Measurements from ENCODE around the gene FXYD1.

FXYD1 gene

GRCh38 chr19:35178701-35179100 is 40.1 kb downstream of the FXYD1 start:
- TF ChIP-seq CTCF (IDR thresholded peaks at IDR 0.05; ENCODE audit: low read depth, low read length), result no peak
- H3K4me3 ChIP-seq (ENCODE audit: low read depth, low read length), result no peak overlapping the region
- in situ Hi-C loops (cut with HindIII; ENCODE audit: low sequenced_read_pairs), result no loop called here
- DNase-seq (ENCODE audit: low read depth, low spot score), result no peak

- TF ChIP-seq CTCF (IDR thresholded peaks at IDR 0.05; ENCODE audit: low read depth, low read length), result no peak
- no peak overlapping the region for H3K4me3 ChIP-seq (ENCODE audit: low read depth, low read length)
- no peak for DNase-seq (ENCODE audit: low read depth, low spot score)
- in situ Hi-C loops (cut with HindIII; ENCODE audit: low sequenced_read_pairs), result no loop called here
These were observed 41.2 kb downstream of the FXYD1 start for GRCh38 chr19:35179830-35180229.

GRCh38 chr19:35181387-35181786 is 42.8 kb downstream of the FXYD1 start:
- DNase-seq (ENCODE audit: low read depth, low spot score), result no peak
- no peak for TF ChIP-seq CTCF (IDR thresholded peaks at IDR 0.05; ENCODE audit: low read depth, low read length)
- in situ Hi-C loops (cut with HindIII; ENCODE audit: low sequenced_read_pairs), result no loop called here
- H3K4me3 ChIP-seq (ENCODE audit: low read depth, low read length), result no peak overlapping the region

GRCh38 chr19:35184267-35184666 is 45.6 kb downstream of the FXYD1 start:
- in situ Hi-C loops (cut with HindIII; ENCODE audit: low sequenced_read_pairs), result no loop called here
- no peak for DNase-seq (ENCODE audit: low read depth, low spot score)
- no peak for TF ChIP-seq CTCF (IDR thresholded peaks at IDR 0.05; ENCODE audit: low read depth, low read length)
- H3K4me3 ChIP-seq (ENCODE audit: low read depth, low read length), result no peak overlapping the region

GRCh38 chr19:35184884-35185283 is 46.3 kb downstream of the FXYD1 start:
- H3K4me3 ChIP-seq (ENCODE audit: low read depth, low read length), result no peak overlapping the region
- DNase-seq (ENCODE audit: low read depth, low spot score), result no peak
- in situ Hi-C loops (cut with HindIII; ENCODE audit: low sequenced_read_pairs), result no loop called here
- TF ChIP-seq CTCF (IDR thresholded peaks at IDR 0.05; ENCODE audit: low read depth, low read length), result no peak

All from astrocyte of the spinal cord (primary cell).